NT2/D1 (cell line): Measurements from ENCODE around the gene METTL2A.
A peak's percentile ranks its signal among the peaks of the same experiment; 100 is the strongest.
"Not testable (repeated sequence)": the region's sequence is repeated elsewhere in the genome, so short reads cannot be mapped to it uniquely, and the experiment has no call there.

Experiments
- DNase-seq: peaks from one replicate; pipeline ENCODE4 v3.0.0-alpha.2; 2011; ENCODE audit warnings: low read depth, low spot score
- H3K27me3 ChIP-seq: 2 replicates; pipeline ENCODE4 v1.6.0; 2011; ENCODE audit warnings: mild to moderate bottlenecking; ENCODE audit not compliant: insufficient read length, insufficient read depth
- H3K36me3 ChIP-seq: 2 replicates; pipeline ENCODE4 v1.6.1; 2011; ENCODE audit warnings: mild to moderate bottlenecking, low read length, mixed read lengths; ENCODE audit not compliant: insufficient read depth, insufficient read length
- H3K4me1 ChIP-seq: 2 replicates; pipeline ENCODE4 v1.5.1; 2011; ENCODE audit not compliant: insufficient read depth, insufficient read length
- H3K4me3 ChIP-seq: 2 replicates; pipeline ENCODE4 v1.5.1; 2011; ENCODE audit warnings: low read depth; ENCODE audit not compliant: insufficient read length
- H3K9ac ChIP-seq: 2 replicates; pipeline ENCODE4 v1.6.0; 2011; ENCODE audit warnings: low read depth; ENCODE audit not compliant: insufficient read length
- H3K9me3 ChIP-seq: 2 replicates; pipeline ENCODE4 v1.5.1; 2011; ENCODE audit warnings: mild to moderate bottlenecking, low read length; ENCODE audit not compliant: insufficient read depth
- SUZ12 ChIP-seq: IDR thresholded peaks from 2 replicates; pipeline ENCODE4 v1.6.1; 2011; ENCODE audit not compliant: insufficient read length, insufficient read depth; ENCODE audit errors: extremely low read depth
- YY1 ChIP-seq: IDR thresholded peaks from 2 replicates; pipeline ENCODE4 v1.6.1; 2011; ENCODE audit not compliant: insufficient read length, insufficient read depth
- ZNF274 ChIP-seq: IDR thresholded peaks from 2 replicates; pipeline ENCODE4 v1.6.1; 2011; ENCODE audit warnings: mild to moderate bottlenecking, low read depth, low read length

The METTL2A gene

DNA sequence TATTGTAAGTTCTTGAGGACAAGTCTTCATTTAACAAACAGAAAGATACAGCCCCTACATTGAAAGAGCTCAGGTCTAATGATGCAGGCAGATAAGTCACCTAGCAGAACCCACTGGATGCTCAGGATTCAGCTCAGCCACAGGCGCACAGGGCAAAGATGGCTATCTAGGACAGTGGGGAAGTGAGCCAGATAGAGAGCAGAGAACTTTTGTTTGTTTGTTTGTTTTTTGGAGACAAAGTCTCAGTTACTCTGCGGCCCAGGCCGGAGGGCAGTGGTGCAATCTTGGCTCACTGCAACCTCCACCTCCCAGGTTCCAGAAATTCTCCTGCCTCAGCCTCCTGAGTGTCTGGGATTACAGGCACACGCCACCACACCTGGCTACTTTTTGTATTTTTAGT lies 20.4 kb downstream of the METTL2A start:
- Histone ChIP-seq H3K4me1 (no peaks in the 10 kb centered on the region), H3K9me3 (no peaks in the 10 kb centered on the region), H3K4me3 (no peak overlapping the region), H3K9ac (no peak overlapping the region), H3K36me3 (peaks cover 77% of the 10 kb centered on the region), H3K27me3 (no peaks in the 10 kb centered on the region)
- DNase-seq: no peak
- no peak for TF ChIP-seq YY1
- TF ChIP-seq SUZ12: no peak
- no peak for TF ChIP-seq ZNF274

DNA sequence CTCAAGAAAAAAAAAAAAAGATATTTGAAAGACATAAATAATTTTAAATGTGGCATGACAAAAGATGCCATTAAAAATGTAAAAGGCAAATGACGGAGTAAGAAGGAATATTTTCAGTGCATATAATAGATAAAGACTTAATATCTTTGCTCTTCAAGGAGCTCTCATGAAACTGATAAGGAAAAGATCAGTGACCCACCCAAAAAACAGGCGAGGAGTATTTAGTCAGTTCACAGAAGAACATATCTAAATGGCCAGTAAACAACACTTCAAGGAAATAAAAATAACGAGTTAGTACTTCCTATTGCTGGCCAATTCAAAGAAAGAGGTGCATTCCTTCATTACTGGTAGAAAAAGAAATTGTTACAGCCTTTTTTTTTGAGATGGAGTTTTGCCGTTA lies 22.1 kb downstream of the METTL2A start:
- not testable (repeated sequence) for H3K9me3 ChIP-seq, H3K9ac ChIP-seq, DNase-seq, H3K4me3 ChIP-seq, H3K4me1 ChIP-seq, H3K27me3 ChIP-seq
- peaks cover 72% of the 10 kb centered on the region for H3K36me3 ChIP-seq

DNA sequence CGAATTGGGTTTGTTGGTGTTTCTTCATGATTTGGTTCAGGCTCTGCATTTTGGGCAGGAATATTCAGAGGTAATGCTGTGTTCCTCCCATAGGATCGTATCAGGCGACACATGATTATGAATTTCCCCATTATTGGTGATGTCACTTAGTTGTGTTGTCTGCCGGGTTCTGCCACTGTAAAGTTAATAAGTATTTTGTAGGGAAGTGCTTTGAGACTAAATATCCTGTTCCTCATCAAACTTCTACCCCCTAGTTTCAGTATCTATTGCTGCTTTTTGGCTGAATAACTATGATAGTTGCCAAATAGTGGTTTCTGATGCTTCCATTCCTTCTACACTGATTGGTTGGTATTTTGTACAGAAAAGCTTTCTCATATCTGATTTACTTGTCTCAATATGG lies 28.5 kb downstream of the METTL2A start:
- H3K36me3 ChIP-seq: peaks cover 23% of the 10 kb centered on the region
- H3K9me3 ChIP-seq, H3K4me1 ChIP-seq, H3K9ac ChIP-seq, DNase-seq, H3K4me3 ChIP-seq, H3K27me3 ChIP-seq: not testable (repeated sequence)

DNA sequence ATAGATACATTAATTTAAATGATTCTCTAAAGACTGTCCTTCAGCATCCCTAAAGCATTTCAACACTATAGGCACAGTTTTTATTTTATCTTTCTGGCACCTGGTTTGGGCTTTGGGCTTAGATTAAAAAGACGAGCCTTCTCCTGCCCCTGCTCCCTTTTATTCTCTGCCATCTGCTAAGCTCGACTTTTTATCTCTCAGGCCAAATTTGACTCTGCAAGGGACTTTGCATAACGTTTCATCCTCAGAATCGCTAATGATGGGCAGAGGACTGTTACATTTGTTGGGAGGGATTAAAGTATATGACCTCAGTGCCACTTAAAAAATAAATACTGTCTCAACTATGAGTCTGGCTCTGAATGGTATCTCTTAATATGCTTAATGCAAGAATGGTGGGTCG lies 29.3 kb downstream of the METTL2A start:
- peaks cover 15% of the 10 kb centered on the region for H3K36me3 ChIP-seq
- not testable (repeated sequence) for H3K4me3 ChIP-seq, H3K4me1 ChIP-seq, H3K9ac ChIP-seq, H3K9me3 ChIP-seq, H3K27me3 ChIP-seq, DNase-seq

DNA sequence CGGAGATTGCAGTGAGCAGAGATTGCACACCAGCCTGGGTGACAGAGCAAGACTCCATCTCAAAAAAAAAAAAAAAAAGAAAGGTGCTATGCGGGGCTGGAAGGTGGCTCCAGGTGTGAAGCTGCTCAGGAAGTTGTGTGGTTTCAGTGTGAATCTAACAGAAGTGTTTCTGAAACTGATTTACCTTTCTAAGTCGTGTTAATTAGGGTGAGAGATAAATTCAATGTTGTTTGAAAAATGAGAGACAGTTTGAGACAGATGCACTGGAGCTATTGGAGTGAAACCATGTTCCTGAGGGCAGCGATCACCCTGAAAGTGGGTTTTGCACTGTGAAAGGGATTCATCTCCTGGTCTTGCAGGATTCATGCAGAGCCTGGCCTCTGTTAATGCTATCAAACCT lies 30.0 kb downstream of the METTL2A start:
- not testable (repeated sequence) for H3K4me3 ChIP-seq, H3K9ac ChIP-seq, H3K36me3 ChIP-seq, H3K4me1 ChIP-seq, H3K9me3 ChIP-seq, DNase-seq, H3K27me3 ChIP-seq

DNA sequence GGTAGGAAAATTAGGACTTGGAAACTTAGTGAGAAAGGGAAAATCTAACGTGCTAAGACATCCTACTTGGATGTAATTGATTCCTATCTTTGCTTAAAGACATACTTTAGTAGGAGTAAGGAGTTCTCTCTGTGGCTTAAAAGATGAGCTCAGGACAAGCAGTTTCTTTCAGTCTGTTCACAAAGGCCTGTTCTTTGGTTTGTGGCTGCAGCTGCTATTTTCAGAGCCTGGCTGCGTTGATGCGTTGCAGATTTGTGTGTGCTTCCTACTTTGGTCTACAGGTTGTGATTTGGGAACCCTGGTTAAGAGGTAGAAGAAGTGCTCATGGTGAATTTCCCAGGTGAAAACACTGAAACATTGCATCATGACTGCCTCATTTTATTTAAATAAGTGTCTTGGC lies 30.4 kb downstream of the METTL2A start:
- H3K36me3 ChIP-seq, H3K9ac ChIP-seq, H3K9me3 ChIP-seq, H3K4me3 ChIP-seq, H3K27me3 ChIP-seq, DNase-seq, H3K4me1 ChIP-seq: not testable (repeated sequence)

DNA sequence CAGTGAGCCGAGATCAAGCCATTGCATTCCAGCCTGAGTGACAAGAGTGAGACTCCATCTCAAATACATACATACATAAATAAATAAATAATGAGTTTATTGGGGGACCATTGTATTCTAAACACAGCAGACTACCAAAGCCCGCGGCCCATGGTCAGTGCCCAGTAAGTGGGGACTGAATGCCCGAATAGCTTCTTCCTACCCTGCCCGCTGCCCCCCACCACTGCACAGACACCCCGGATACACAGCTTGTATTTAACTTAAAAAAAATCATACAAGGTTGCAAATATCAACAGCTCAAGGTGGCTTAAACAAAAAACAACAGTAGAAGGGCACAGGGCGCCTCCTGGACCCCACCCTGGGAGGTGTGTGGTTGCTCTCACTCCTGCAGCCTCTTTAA lies 32.3 kb downstream of the METTL2A start:
- no peak overlapping the region for H3K4me3 ChIP-seq
- H3K9ac ChIP-seq: no peak overlapping the region
- no peaks in the 10 kb centered on the region for H3K27me3 ChIP-seq
- no peaks in the 10 kb centered on the region for H3K9me3 ChIP-seq
- peaks cover 3% of the 10 kb centered on the region for H3K36me3 ChIP-seq
- TF ChIP-seq ZNF274 (no peak), YY1 (no peak), SUZ12 (no peak)
- no peaks in the 10 kb centered on the region for H3K4me1 ChIP-seq
- DNase-seq: no peak

DNA sequence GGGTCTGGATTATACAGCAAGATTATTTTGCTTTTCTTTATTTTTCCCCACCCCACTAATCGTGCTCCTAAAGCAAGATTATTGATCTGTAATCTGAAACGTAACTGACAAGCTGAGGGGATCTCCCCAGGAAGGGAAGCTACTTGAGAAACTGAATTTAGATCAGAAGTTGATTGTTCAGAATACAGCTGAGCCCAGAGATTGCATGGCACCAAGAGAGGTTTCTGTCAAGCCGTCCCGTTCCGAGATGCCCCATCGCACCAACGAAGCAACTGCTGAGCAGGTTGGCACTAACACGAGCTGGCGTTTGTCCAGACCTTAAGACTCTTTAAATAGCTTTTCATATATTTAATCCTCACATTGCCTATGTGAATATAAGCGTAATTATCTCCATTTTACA lies 34.8 kb downstream of the METTL2A start:
- not testable (repeated sequence) for H3K4me1 ChIP-seq, H3K9me3 ChIP-seq, H3K9ac ChIP-seq, H3K27me3 ChIP-seq, H3K36me3 ChIP-seq, H3K4me3 ChIP-seq, DNase-seq

DNA sequence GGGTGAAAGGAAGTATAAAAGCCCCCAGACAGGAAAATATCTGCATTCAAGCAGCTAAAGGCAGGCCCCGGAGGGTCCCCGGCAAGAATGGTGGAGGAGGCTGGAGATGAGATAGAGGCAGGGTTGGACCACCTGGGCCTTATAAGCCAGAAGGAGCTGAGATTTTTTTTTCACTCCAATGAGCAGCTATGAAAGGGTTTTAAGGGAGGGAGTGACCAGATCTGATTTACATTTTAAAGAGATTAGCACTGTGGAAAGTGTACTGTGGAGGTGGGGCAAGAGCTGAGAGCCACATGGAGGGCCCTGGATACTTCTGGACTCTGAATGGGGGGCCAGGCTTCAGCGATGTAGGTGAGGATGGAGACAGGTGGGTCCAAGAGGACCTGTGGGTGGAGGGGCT lies 40.7 kb downstream of the METTL2A start:
- DNase-seq: not testable (repeated sequence)

DNA sequence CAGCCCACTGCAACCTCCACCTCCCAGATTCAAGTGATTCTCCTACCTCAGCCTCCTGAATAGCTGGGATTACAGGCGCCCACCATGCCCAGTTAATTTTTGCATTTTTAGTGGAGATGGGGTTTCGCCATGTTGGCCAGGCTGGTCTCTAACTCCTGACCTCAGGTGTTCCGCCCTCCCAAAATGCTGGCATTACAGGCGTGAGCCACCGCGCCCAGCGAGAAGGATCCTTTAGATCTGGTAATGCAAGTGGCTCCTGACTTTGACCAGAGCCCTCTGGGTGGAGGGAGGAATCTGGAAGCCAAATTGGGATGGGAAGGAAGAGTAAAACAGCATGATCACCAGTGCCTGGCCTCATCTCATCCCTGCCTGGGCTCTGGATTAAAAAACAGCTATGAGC lies 41.6 kb downstream of the METTL2A start:
- H3K4me3 ChIP-seq, H3K9me3 ChIP-seq: not testable (repeated sequence)

More for the DNA sequence above, 40.7 kb downstream of the METTL2A start:
- H3K27me3 ChIP-seq, H3K4me3 ChIP-seq, H3K9me3 ChIP-seq, H3K9ac ChIP-seq, H3K4me1 ChIP-seq, H3K36me3 ChIP-seq: not testable (repeated sequence)

DNA sequence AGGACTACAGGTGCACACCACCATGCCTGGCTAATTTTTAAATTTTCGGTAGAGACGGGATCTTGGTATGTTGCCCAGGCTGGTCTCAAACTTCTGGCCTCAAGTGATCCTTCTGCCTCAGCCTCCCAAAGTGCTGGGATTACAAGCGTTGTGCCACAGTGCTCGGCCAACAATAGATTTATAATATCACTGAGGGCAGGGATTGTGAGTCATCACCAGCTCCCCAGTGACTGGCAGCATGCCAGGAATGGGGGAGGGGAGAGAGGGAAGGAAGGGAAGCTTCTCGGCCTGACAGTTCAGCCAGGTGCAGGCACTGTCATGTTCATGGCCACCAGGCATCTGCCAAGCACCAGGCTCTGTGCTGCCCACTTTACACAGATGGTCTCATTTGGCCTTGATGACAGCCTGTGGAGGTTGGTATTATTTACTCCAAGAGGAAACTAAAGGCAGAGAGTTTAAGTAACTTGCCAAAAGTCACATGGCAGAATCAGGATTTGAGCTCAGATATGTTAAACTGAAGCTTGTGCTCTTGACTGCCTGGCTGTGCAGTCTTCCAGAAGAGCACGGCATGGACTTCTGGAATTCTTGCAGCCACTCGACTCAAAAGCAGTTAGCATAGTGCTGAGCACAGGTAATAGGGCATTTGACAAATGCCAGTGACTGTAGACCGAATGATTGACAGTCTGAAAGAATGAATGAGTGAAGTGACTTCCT lies 47.1 kb downstream of the METTL2A start:
- H3K27me3 ChIP-seq, H3K36me3 ChIP-seq, H3K4me3 ChIP-seq, H3K9ac ChIP-seq, H3K9me3 ChIP-seq, H3K4me1 ChIP-seq: not testable (repeated sequence)
- peak; percentile 20 for DNase-seq

More for the DNA sequence above, 41.6 kb downstream of the METTL2A start:
- not testable (repeated sequence) for H3K4me1 ChIP-seq, H3K27me3 ChIP-seq, H3K9ac ChIP-seq, H3K36me3 ChIP-seq, DNase-seq

DNA sequence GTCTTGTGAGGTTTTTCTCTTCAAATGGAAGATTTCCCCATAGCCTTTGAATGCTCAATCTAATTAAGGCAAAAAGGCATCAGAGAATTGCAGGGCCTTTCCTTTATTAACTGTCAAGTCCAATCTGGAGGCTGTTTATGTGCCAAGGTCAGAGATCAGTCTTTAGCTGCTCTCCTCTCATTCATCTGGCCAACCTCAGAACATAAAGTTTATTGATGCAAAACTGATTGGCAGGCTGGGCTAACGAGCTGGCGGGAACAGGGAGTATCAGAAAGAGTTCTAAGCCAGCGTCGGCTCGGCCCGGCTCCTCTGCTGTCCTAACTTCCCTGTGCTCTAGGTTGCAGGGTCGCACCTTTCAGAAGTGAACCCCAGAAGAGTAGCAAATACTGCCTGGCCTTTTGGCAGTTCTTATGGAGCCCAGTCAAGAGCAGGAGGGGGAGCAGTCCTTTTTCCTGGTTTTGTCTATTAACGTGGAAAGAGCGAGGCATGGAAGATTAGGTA lies 47.7 kb downstream of the METTL2A start:
- DNase-seq: not testable (repeated sequence)

More for the DNA sequence above, 47.7 kb downstream of the METTL2A start:
- not testable (repeated sequence) for H3K36me3 ChIP-seq, H3K9me3 ChIP-seq, H3K27me3 ChIP-seq, H3K9ac ChIP-seq, H3K4me1 ChIP-seq, H3K4me3 ChIP-seq
